Small intestine (tissue), 7 donors: ENCODE data around the gene ANKRD7. TPM values are rescaled to one million over a fixed set of nuclear protein-coding genes. Genes with fewer than 3 reads are reported as not detected.

Source experiments
- DNase-seq, 2 donors: peaks; one replicate each; pipeline versions ENCODE4 v3.0.0 to v3.0.0-alpha.2; 2013
- FAIRE-seq: peaks from 2 replicates; lab custom pipeline; 2012; peaks lifted over from hg19 to GRCh38; lab: Jason Lieb, UNC
- H3K27ac ChIP-seq, 3 donors: one replicate each; pipeline ENCODE4 v1.5.1; 2013; ENCODE audit warnings: low read length in 2 of 3, mild to moderate bottlenecking in 2 of 3, control low read depth in 1 of 3, inconsistent platforms in 1 of 3, low read depth in 1 of 3, moderate library complexity in 1 of 3
- H3K27me3 ChIP-seq, 3 donors: one replicate each; pipeline ENCODE4 v1.6.1; 2013; ENCODE audit warnings: low read length in 3 of 3, inconsistent platforms in 1 of 3; ENCODE audit not compliant: control insufficient read depth in 3 of 3, insufficient read depth in 3 of 3
- H3K36me3 ChIP-seq, 3 donors: one replicate each; pipeline ENCODE4 v1.6.1; 2013; ENCODE audit warnings: low read length in 3 of 3, inconsistent platforms in 1 of 3, low read depth in 1 of 3, mild to moderate bottlenecking in 1 of 3, moderate library complexity in 1 of 3; ENCODE audit not compliant: control insufficient read depth in 3 of 3, insufficient read depth in 2 of 3
- H3K4me1 ChIP-seq, 3 donors: one replicate each; pipeline ENCODE4 v1.6.1; 2013; ENCODE audit warnings: low read length in 2 of 3, inconsistent platforms in 1 of 3, low read depth in 1 of 3, mild to moderate bottlenecking in 1 of 3, moderate library complexity in 1 of 3; ENCODE audit not compliant: control insufficient read depth in 3 of 3, insufficient read depth in 2 of 3
- H3K4me3 ChIP-seq, 3 donors: one replicate each; pipeline ENCODE4 v1.5.1; 2013; ENCODE audit warnings: low read length in 3 of 3, control low read depth in 1 of 3, inconsistent platforms in 1 of 3, low read depth in 1 of 3, mild to moderate bottlenecking in 1 of 3, moderate library complexity in 1 of 3
- H3K9me3 ChIP-seq, 2 donors: one replicate each; pipeline ENCODE4 v1.6.1; 2013; ENCODE audit warnings: low read depth in 1 of 2, low read length in 1 of 2; ENCODE audit not compliant: control insufficient read depth in 2 of 2, insufficient read depth in 1 of 2
- WGBS, 3 donors: extraction: QIAGEN DNeasy Blood & Tissue Kit; methylation state at CpG; one replicate each; pipeline ENCODE4 v1.1.7; 2013; 5-methylcytosine and 5-hydroxymethylcytosine counted together
- polyA plus RNA-seq, 4 donors: library from polyadenylated mRNA; stranded (reverse) in 3 of 4; unstranded in 1 of 4; fragments of 200-250 nt in 3 of 4; fragments of 120-200 nt in 1 of 4; gene quantifications; one replicate each; pipeline versions ENCODE4 v1.2.1 to v1.2.3, GENCODE V29; 2013
- donor health status: healthy with polysubstance abuse.
- donor health status: control.
- donor health status: control.
- donor health status: Bipolar disorder and iron deficiency.
- donor health status: healthy.

Gene ANKRD7
- polyA plus RNA-seq, 4 donors: 0.12 to 0.38 TPM; not detected in 2

GRCh38 chr7:118286131-118286530 lies 61.6 kb downstream of the ANKRD7 start:
- no peak for FAIRE-seq
- DNase-seq: no peak
- H3K9me3 ChIP-seq: peaks cover 2 to 14% of the 10 kb centered on the region in 2 donors
- no peaks in the 10 kb centered on the region for H3K36me3 ChIP-seq
- no peak overlapping the region for H3K4me3 ChIP-seq
- peaks cover 0 to under 1% (median 0%) of the 10 kb centered on the region in 3 donors for H3K4me1 ChIP-seq
- WGBS, 3 donors: 94 to 97% (median 95%) methylated on average over 2 of the region's 2 CpGs
- no peaks in the 10 kb centered on the region for H3K27me3 ChIP-seq
- no peak overlapping the region for H3K27ac ChIP-seq

GRCh38 chr7:118288098-118288497 lies 63.6 kb downstream of the ANKRD7 start:
- H3K27ac ChIP-seq: no peak overlapping the region
- H3K9me3 ChIP-seq: peaks cover 4 to 15% of the 10 kb centered on the region in 2 donors
- no peaks in the 10 kb centered on the region for H3K36me3 ChIP-seq
- no peak for FAIRE-seq
- H3K4me1 ChIP-seq: no peaks in the 10 kb centered on the region
- no peaks in the 10 kb centered on the region for H3K27me3 ChIP-seq
- DNase-seq: peak in 1 of 2 donors; percentile 3
- H3K4me3 ChIP-seq: no peak overlapping the region

GRCh38 chr7:118289476-118289875 lies 65.0 kb downstream of the ANKRD7 start:
- DNase-seq (no peak), FAIRE-seq (no peak)
- H3K27me3 ChIP-seq: no peaks in the 10 kb centered on the region
- peaks cover 4 to 15% of the 10 kb centered on the region in 2 donors for H3K9me3 ChIP-seq
- no peak overlapping the region for H3K27ac ChIP-seq
- H3K4me1 ChIP-seq: no peaks in the 10 kb centered on the region
- no peak overlapping the region for H3K4me3 ChIP-seq
- H3K36me3 ChIP-seq: no peaks in the 10 kb centered on the region

Other genes with a start within 250 kb of the ANKRD7 start
- 10 to 100 TPM; 15.9 to 45.2 (median 31.8) TPM for gene LSM8, start 40.5 kb upstream of the ANKRD7 start, polyA plus RNA-seq